DMS 273 treated with DMSO at 0.1 percent for 48 hours (cell line): ENCODE results near the gene ACER1.
"Not testable (repeated sequence)": the region's sequence is repeated elsewhere in the genome, so short reads cannot be mapped to it uniquely, and the experiment has no call there.

Experiments used
- DNase-seq: peaks from one replicate; lab custom pipeline; 2025; lab: John Stamatoyannopoulos, UW

The ACER1 gene

DNA sequence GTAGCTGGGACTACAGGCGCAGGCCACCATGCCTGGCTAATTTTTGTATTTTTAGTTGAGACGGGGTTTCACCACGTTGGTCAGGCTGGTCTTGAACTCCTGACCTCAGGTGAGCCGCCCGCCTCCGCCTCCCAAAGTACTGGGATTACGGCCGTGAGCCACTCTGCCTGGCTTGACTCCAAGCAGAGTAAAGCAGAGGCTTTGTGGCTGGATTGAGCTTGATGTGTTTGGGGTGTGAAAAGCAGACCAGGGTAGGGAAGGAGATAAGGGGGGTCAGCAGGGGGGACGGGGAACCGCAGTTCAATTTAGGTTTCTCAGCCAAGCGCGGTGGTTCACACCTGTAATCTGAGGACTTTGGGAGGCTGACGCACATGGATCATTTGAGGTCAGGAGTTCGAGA, 23.8 kb upstream of the ACER1 start:
- DNase-seq, result no peak

GRCh38 chr19:6355321-6356040, 22.1 kb upstream of the ACER1 start:
- DNase-seq, result not testable (repeated sequence)

DNA sequence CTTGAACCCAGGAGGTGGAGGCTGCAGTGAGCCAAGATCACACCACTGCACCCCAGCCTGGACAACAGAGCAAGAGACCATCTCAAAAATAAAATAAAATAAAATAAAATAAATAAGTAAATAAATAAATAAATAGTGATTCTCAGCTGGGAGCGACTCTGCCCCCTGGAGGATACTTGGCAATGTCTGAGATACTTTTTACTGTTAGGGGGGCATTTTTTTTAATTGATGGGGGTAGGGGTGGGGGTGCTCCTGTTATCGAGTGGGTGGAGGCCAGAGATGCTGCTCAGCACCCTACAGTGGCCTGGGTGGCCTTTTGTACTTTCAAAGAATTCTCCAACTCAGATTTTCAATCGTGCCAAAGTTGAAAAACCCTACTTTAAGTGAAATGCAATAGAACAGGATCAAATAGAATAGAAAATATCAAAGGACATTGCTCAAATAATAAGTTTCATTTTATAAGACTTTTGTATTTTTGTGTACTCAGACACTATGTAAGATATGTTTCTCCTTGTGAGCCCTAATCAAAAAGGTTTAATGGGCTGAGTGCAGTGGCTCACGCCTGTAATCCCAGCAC, 20.8 kb upstream of the ACER1 start:
- no peak for DNase-seq

GRCh38 chr19:6352381-6353165, 19.2 kb upstream of the ACER1 start:
- DNase-seq, result no peak

GRCh38 chr19:6350688-6351087, 17.3 kb upstream of the ACER1 start:
- no peak for DNase-seq

GRCh38 chr19:6349271-6349670, 15.9 kb upstream of the ACER1 start:
- DNase-seq, result not testable (repeated sequence)

- DNase-seq, result no peak
Measured at GRCh38 chr19:6343462-6343861, 10.1 kb upstream of the ACER1 start.

GRCh38 chr19:6340493-6341201, 7.2 kb upstream of the ACER1 start:
- peak; percentile 44 for DNase-seq

- DNase-seq, result no peak
Measured at GRCh38 chr19:6334490-6335285, 1.3 kb upstream of the ACER1 start.

DNA sequence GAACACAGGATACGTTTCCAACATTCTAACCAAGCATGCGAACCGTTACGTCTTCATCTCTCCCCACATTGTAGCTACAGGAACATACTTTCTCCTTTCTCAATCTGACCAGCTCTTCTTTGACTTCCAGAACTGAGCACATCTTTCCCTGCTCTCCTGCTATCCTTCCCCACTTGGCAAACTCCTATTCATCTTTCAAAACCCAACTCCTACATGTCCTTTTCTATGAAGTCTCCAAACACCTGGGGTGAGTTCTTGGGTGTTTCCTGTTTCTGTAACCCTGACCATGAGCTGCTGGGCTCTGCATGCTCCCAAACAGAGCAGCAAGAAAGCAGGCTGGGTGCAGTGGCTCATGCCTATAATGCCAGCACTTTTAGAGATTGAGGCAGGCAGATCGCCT, 6.6 kb downstream of the ACER1 start:
- no peak for DNase-seq

GRCh38 chr19:6325614-6326013, 7.8 kb downstream of the ACER1 start:
- no peak for DNase-seq

DNA sequence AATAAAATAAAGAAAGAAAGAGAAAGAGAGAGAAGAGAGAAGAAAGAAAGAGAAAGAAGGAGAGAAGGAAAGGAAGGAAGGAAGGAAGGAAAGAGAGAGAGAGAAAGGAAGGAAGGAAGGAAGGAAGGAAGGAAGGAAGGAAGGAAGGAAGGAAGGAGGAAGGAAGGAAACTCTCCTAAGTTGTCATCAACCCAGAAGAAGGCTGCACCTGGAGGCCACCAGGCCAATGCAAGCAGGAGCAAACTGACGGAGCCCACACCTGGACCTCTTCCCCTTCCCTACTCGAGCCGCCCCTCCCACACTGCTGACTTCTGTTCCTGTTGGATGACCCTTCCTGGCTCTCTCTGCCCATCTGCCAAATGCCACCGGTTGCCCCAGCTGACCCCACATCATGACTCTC, 8.7 kb downstream of the ACER1 start:
- DNase-seq, result no peak

DNA sequence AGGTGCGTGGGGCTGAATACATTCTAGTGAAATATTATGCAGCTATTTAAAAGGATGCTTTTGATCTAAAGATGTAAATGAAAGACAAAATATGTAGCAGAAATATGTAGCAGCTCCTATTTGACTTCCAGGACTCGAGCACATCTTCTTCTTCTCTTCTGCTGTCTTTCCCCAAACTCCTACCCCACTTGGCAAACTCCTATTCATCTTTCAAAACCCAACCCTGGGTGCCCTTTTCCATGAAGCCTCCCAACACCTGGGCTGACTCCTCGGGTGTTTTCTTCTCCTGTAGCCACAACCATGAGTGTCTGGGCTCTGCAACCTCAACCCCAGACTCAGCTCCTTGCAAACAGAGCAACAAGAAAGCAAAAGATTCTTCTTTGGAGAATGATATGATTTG, 11.1 kb downstream of the ACER1 start:
- DNase-seq, result no peak

GRCh38 chr19:6319376-6319775, 14.0 kb downstream of the ACER1 start:
- DNase-seq, result no peak

- no peak for DNase-seq
Measured at GRCh38 chr19:6318772-6319171, 14.6 kb downstream of the ACER1 start.

GRCh38 chr19:6315646-6316045, 17.8 kb downstream of the ACER1 start:
- DNase-seq, result not testable (repeated sequence)

DNA sequence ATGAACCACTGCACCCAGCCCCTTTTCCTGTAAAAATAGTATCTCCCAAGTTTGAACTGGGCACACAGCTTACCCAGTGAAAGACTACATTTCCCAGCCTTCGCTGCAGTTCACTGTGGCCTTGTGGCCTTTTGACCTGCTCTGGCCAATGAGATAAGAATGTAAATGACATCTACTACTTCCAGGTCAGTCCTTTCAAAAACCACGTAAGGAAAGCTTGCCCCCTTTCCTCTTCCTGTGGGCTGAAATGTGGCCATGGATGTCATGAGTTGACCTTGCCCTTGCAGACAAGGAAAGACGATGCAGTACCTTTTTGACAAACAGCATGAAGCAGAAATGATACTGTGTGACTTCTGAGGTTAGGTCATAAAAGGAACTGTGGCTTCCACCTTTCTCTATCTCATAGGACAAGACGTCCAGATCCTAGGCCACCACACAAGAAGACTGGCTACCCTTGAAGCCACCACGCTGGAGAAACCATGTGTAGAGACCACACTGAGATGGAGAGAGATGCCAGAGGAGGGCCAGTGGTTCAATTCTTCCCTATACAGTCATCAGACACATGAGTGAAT, 19.9 kb downstream of the ACER1 start:
- DNase-seq, result no peak

DNA sequence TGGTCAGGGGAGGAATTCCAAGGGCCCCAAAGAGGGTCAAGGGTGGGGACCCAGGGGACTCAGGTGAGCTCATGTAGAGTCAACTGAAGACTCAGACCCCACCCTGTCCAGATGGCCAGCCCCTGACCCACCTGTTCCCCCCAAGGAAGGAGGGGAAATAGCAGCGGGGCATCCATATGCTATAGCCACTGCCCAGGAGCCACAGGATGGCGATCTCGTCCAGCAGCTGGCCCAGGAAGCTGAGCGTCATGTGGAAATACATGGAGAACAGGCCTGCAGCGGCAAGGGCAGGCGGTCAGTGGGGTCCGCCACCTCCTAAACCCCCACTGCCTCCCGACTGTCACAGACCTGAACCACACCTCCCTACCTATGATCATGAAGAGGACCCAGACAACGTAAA, 21.4 kb downstream of the ACER1 start:
- DNase-seq, result no peak

GRCh38 chr19:6298413-6298812, 35.0 kb downstream of the ACER1 start:
- no peak for DNase-seq

- DNase-seq, result no peak
Measured at GRCh38 chr19:6297202-6297601, 36.2 kb downstream of the ACER1 start.

GRCh38 chr19:6292006-6292405, 41.4 kb downstream of the ACER1 start:
- no peak for DNase-seq
